T-helper 9 cell (primary cell): ENCODE results near the gene UBALD1.

Source experiments
- DNase-seq: peaks from one replicate; pipeline ENCODE4 v3.0.0-alpha.2; 2020

Gene UBALD1

GRCh38 chr16:4613636-4614570 is 785 bp downstream of the UBALD1 start:
- peak; percentile 16 for DNase-seq

GRCh38 chr16:4612977-4613635 is 1.6 kb downstream of the UBALD1 start:
- DNase-seq = no peak

GRCh38 chr16:4612474-4612931 is 2.2 kb downstream of the UBALD1 start:
- DNase-seq = no peak

- no peak for DNase-seq
Measured at GRCh38 chr16:4611337-4612021, 3.2 kb downstream of the UBALD1 start.

- DNase-seq = no peak
Measured at GRCh38 chr16:4610011-4611005, 4.4 kb downstream of the UBALD1 start.

- DNase-seq = no peak
Measured at GRCh38 chr16:4609200-4610010, 5.3 kb downstream of the UBALD1 start.

DNA sequence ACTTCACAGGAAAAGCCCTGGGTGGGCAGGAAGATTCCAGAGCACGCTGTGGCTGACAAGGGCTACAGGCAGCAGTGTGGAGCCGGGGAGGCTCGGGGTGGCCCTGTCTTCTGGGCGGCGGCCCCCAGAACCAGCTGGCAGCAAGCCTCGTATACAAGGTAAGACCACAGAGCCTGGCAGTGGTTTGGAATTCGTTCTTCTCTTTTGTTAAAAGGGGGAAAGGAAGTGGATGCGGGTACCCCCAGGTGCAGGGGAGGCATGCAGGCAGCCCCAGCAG is 6.0 kb downstream of the UBALD1 start:
- no peak for DNase-seq

DNA sequence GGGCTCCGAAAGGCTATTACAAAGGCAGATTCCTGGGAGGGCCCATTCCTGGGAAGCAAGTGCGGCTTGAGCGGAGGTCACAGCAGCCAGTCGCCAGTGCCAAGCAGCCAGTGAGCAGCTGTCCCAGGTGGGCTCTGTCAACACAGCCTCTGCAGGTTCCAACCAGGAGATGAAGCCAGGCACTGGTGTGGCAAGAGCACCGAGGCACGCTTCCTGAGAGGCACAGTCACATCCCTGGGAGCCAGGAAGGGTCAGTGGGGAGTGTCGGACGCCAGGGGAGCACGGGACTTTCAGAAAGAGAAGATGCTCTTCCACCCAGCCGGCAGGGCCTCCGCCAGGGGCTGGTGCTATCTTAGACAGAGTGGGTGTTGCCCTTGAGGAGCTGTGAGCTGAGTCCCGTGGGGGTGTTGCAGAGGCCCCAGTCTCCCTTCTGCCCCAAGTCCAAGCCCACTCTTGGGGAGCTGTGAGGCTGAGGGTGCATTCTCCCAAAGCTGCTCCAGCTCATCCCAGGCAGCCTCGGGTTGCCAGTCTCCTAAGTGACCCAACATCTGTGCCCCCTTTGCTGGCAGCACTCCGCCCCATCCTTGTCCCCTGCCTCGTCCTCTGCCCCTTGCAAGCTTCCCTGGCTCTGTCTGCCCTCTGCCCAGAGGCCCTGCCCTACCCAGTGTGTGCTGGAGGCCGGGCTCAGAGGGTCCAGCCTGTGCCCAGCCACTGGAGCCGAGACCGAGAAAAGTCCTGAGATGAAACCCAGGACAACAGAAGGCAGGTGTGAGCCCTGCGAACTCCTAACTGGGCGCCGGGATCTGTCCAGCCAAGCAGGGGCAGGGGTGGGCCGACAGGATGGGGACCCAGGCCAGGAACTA is 6.6 kb downstream of the UBALD1 start:
- DNase-seq = no peak

- no peak for DNase-seq
Measured at GRCh38 chr16:4606354-4606753, 8.3 kb downstream of the UBALD1 start.

DNA sequence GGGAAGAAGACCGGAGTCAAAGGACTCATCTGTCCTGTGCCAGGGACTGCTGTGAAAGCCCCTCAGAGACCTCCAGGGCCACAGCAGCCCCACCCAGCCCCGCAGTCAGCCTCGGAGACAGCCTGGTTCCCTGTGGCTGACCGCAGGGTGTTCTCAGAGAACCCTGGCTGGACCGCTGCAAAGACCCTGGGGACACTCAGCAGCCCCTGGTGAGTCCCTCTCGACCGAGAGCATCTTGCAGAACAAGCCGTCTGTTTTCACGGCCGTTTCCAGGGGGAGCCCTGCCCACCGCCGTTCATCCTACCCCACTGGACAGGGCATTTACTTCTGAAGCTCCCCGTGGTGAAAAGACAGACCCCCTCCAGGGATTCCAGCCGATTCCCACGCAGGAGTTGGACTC is 10.3 kb downstream of the UBALD1 start:
- DNase-seq = no peak

DNA sequence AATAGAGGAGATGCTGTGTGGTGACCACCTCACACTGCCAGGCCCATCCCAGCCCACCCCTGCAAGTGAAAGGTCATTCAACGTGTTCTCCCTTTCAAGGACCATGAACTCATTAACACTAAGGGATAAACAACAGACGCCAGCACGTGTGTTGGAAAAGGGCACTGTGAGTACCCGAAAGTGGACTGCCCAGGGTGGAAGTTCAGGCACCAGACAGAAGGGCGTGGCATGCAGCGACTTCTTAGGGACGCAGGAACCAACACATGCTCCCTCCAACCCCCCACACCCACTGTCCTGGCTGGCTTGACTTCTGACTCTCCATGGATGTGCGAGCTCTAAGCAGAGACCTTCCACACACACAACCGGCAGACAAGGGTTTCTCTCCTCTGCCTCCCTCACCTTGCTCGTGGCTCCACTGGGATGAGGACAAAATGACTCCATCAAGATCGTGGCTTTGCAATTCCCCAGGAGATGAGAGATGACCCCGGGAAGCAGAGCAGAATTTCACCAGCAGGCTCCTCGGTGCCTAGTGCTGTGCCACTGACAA is 11.0 kb downstream of the UBALD1 start:
- no peak for DNase-seq

GRCh38 chr16:4602331-4602730 is 12.4 kb downstream of the UBALD1 start:
- DNase-seq = no peak

DNA sequence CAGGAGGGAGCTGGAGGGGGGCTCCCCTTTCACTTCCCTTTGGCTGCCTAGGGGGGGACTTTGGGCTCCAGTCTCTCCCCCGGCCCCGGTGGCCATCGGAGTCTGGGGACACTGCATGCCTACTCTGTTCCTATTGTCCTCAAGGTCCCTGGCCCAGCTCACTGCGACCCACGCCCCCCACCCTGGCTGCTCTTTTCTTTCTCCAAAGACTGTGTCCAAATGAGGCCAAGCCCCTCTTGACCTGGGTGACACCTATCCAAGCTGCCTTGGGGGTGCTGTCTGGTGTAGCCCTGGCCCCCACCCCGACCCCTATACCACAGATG is 12.9 kb downstream of the UBALD1 start:
- no peak for DNase-seq

- no peak for DNase-seq
Measured at GRCh38 chr16:4601036-4601863, 13.4 kb downstream of the UBALD1 start.

DNA sequence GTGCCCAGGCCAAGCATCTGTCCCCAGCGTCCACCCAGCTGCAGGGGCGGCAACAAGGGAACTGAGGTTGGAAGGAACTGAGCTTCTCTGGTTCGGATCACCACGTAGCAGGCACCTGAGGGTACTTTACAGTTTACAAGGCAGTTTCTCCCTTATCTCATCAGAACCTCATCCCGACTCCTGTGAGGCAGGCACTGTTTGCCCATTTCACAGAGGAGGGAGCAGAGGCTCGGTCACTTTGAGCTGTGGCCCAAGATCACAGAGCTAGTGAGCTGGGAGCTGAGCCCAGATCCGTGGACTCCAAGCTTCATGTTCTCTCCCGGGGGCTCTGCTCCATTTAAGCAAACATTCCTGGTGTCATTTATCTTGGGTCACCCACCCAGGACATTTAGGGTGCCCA is 15.1 kb downstream of the UBALD1 start:
- DNase-seq = no peak

DNA sequence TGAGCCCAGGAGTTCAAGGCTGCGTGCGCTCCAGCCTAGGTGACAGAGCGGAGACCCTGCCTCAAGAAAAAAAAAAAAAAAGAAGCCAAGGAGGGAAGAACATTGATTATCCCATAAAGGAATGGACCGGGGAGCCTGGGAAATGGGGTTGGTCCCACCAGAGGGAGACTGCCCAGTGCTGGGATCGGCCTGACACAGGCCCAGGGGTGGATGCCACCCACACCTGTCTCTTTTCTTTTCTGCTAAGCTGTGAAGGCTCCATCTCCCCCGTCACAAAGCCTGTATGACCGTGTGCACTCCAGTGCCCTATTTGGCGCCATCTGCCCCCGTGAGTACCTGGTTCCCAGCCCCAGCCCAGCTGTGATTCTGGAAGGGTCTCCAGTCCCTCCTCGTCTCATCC is 15.7 kb downstream of the UBALD1 start:
- no peak for DNase-seq

GRCh38 chr16:4597174-4597573 is 17.5 kb downstream of the UBALD1 start:
- DNase-seq = no peak

GRCh38 chr16:4594433-4595410 is 20.0 kb downstream of the UBALD1 start:
- no peak for DNase-seq
